HCT116 (cell line): ENCODE data around the gene ALG1. TPM values are rescaled to one million over a fixed set of nuclear protein-coding genes. Genes with fewer than 3 reads are reported as not detected.
A peak's percentile ranks its signal among the peaks of the same experiment; 100 is the strongest.

Experiments
- ATAC-seq: fragments of 200-7000 bp; cut with Tn5 transposase; 2 replicates; pipeline ENCODE4 v1.9.1; 2020; ENCODE audit warnings: mild to moderate bottlenecking, moderate library complexity
- BruUV-seq: library from RNA; stranded (reverse); fragments of 400-500 nt; replicated peaks from 2 replicates; lab custom pipeline; 2021; lab: Mats Ljungman, UMichigan
- CTCF ChIA-PET: fragments of 300-600 bp; sonication (Branson Sonifier 250); formaldehyde crosslinking; loops from one replicate; lab custom pipeline; 2021; ENCODE audit warnings: antibody characterized with exemption; lab: Charles Lee
- POLR2A ChIA-PET: fragments of 300-600, 350-600 bp; sonication (Branson Sonifier 250); formaldehyde crosslinking; loops from one replicate; lab custom pipeline; 2021; ENCODE audit warnings: antibody characterized with exemption; lab: Charles Lee
- RAD21 ChIA-PET, 2 experiments: fragments of 300-600 bp; sonication (Branson Sonifier 250); formaldehyde crosslinking; loops; one replicate each; lab custom pipeline; 2023; ENCODE audit warnings: low total read pairs in 2 of 2; ENCODE audit not compliant: uncharacterized antibody in 2 of 2, unreplicated experiment in 2 of 2, low non-redundant PET in 1 of 2; lab: Charles Lee
- DNase-seq: peaks from one replicate; pipeline ENCODE4 v3.0.0-alpha.2; 2010; ENCODE audit warnings: low read depth, low spot score
- H2AFZ ChIP-seq: fragments of 200-600 bp; shearing (Covaris generic), sonication (generic); 2 replicates; pipeline ENCODE4 v1.6.1; 2017; ENCODE audit warnings: low read depth, mixed run types, mixed read lengths, antibody characterized with exemption, low read length; ENCODE audit not compliant: poor library complexity, severe bottlenecking
- H3K27ac ChIP-seq: 2 replicates; pipeline ENCODE4 v1.5.1; 2012; ENCODE audit warnings: low read depth, low read length
- H3K27me3 ChIP-seq: fragments of 200-600 bp; sonication (generic); 2 replicates; pipeline ENCODE4 v1.6.1; 2016; ENCODE audit warnings: mixed run types, low read length, mixed read lengths; ENCODE audit not compliant: insufficient read depth
- H3K36me3 ChIP-seq, 2 experiments: fragments of 200-500 bp in 1 of 2; fragments of 200-600 bp in 1 of 2; sonication (Bioruptor generic) in 1 of 2; sonication (generic) in 1 of 2; 2 replicates each; pipeline versions ENCODE4 v1.5.1 to v1.6.1; 2014 to 2016; ENCODE audit warnings: low read length in 2 of 2, inconsistent platforms in 1 of 2, mixed read lengths in 1 of 2, mixed run types in 1 of 2; ENCODE audit not compliant: insufficient read depth in 2 of 2, control insufficient read depth in 1 of 2
- H3K4me1 ChIP-seq, 2 experiments: fragments of 200-600 bp in 1 of 2; sonication (generic) in 1 of 2; 2 replicates each; pipeline versions ENCODE4 v1.5.1 to v1.6.1; 2012 to 2017; ENCODE audit warnings: low read length in 2 of 2, inconsistent platforms in 1 of 2, mild to moderate bottlenecking in 1 of 2, mixed read lengths in 1 of 2, mixed run types in 1 of 2, moderate library complexity in 1 of 2; ENCODE audit not compliant: insufficient read depth in 2 of 2, control insufficient read depth in 1 of 2
- H3K4me2 ChIP-seq: fragments of 200-600 bp; sonication (generic); 2 replicates; pipeline ENCODE4 v1.6.1; 2017; ENCODE audit warnings: mixed run types, low read length, mixed read lengths
- H3K4me3 ChIP-seq, 2 experiments: fragments of 200-600 bp in 1 of 2; sonication (generic) in 1 of 2; replicated peaks in 1 of 2; 2 replicates each; pipeline ENCODE4 v1.5.1; 2011 to 2016; ENCODE audit warnings: low read length in 2 of 2, control low read depth in 1 of 2, low read depth in 1 of 2, mild to moderate bottlenecking in 1 of 2, mixed read lengths in 1 of 2, mixed run types in 1 of 2
- H3K79me2 ChIP-seq: fragments of 200-600 bp; sonication (generic); 2 replicates; pipeline ENCODE4 v1.6.1; 2017; ENCODE audit warnings: mild to moderate bottlenecking, mixed run types, low read length, moderate library complexity, mixed read lengths; ENCODE audit not compliant: insufficient read depth
- H3K9ac ChIP-seq: fragments of 200-600 bp; sonication (generic); 2 replicates; pipeline ENCODE4 v1.6.1; 2016; ENCODE audit warnings: low read length, mixed read lengths
- H3K9me2 ChIP-seq: fragments of 200-600 bp; sonication (generic), shearing (Covaris generic); 2 replicates; pipeline ENCODE4 v1.6.1; 2017; ENCODE audit warnings: mixed run types, mild to moderate bottlenecking, moderate library complexity; ENCODE audit not compliant: insufficient read depth
- H3K9me3 ChIP-seq, 2 experiments: fragments of 200-500 bp in 1 of 2; fragments of 200-600 bp in 1 of 2; sonication (Bioruptor generic) in 1 of 2; sonication (generic) in 1 of 2; 2 replicates each; pipeline ENCODE4 v1.6.1; 2014 to 2017; ENCODE audit warnings: low read length in 2 of 2, mixed read lengths in 2 of 2, inconsistent platforms in 1 of 2, low read depth in 1 of 2, mild to moderate bottlenecking in 1 of 2, mixed run types in 1 of 2, moderate library complexity in 1 of 2; ENCODE audit not compliant: control insufficient read depth in 1 of 2, insufficient read depth in 1 of 2
- H4K20me1 ChIP-seq: fragments of 200-600 bp; sonication (generic), shearing (Covaris generic); 2 replicates; pipeline ENCODE4 v1.6.1; 2017; ENCODE audit warnings: mixed run types, mild to moderate bottlenecking, moderate library complexity; ENCODE audit not compliant: insufficient read depth
- CBX3 ChIP-seq: IDR thresholded peaks from 2 replicates; pipeline ENCODE4 v1.6.1; 2012; ENCODE audit warnings: low read depth
- CTCF ChIP-seq, 3 experiments: fragments of 200-600 bp in 1 of 3; sonication (generic) in 1 of 3; IDR thresholded peaks in 2 of 3; conservative IDR thresholded peaks in 1 of 3; 2 replicates each; pipeline ENCODE4 v1.5.1; 2012 to 2017; ENCODE audit warnings: low read depth in 2 of 3, low read length in 2 of 3, antibody characterized with exemption in 1 of 3, borderline replicate concordance in 1 of 3, control low read depth in 1 of 3, mild to moderate bottlenecking in 1 of 3, mixed read lengths in 1 of 3, mixed run types in 1 of 3, moderate library complexity in 1 of 3; ENCODE audit not compliant: insufficient read depth in 1 of 3
- JUND ChIP-seq: IDR thresholded peaks from 2 replicates; pipeline ENCODE4 v1.6.1; 2012
- POLR2A ChIP-seq: IDR thresholded peaks from 2 replicates; pipeline ENCODE4 v1.7.0; 2011; ENCODE audit warnings: borderline replicate concordance; ENCODE audit not compliant: insufficient read depth, insufficient read length; ENCODE audit errors: extremely low read depth
- POLR2AphosphoS5 ChIP-seq: IDR thresholded peaks from 2 replicates; pipeline ENCODE4 v1.6.1; 2011; ENCODE audit warnings: mild to moderate bottlenecking, low read depth, low read length, moderate library complexity
- TCF7L2 ChIP-seq: IDR thresholded peaks from 2 replicates; pipeline ENCODE4 v1.7.0; 2011; ENCODE audit warnings: borderline replicate concordance, inconsistent platforms; ENCODE audit not compliant: insufficient read depth, insufficient read length; ENCODE audit errors: extremely low read depth
- ZBTB33 ChIP-seq: IDR thresholded peaks from 2 replicates; pipeline ENCODE4 v1.6.1; 2011; ENCODE audit warnings: mild to moderate bottlenecking, low read length, moderate library complexity; ENCODE audit not compliant: insufficient replicate concordance; ENCODE audit errors: extremely low read depth
- ZFX ChIP-seq: fragments of 450-650 bp; IDR thresholded peaks from 2 replicates; pipeline ENCODE4 v1.6.1; 2017
- intact Hi-C: fragments of 100-400 bp; cut with micrococcal nuclease; formaldehyde crosslinking; loops from 2 replicates; pipeline ENCODE4 v1.10.0; 2022
- total RNA-seq: library from RNA; stranded (reverse); gene quantifications from one replicate; pipeline ENCODE4 v1.2.1, GENCODE V29; 2021; ENCODE audit not compliant: unreplicated experiment

Gene ALG1
- total RNA-seq, 1 experiment from 2014 or later: 27.1 TPM

- ATAC-seq (peak; percentile 52), DNase-seq (no peak)
- POLR2A ChIA-PET: no interaction called here
- intact Hi-C loops: no loop called here
- CTCF ChIA-PET: no interaction called here
- TF ChIP-seq CTCF (IDR thresholded peaks at IDR 0.05 in 2 of 3, conservative IDR thresholded peaks at IDR 0.05 in 1 of 3; ENCODE audit: borderline replicate concordance in 1 of 3, insufficient read depth in 1 of 3, low read depth in 2 of 3, low read length in 2 of 3) (peak in 1 of 3 experiments; percentile 30; a peak in 1 of 6 replicates), POLR2AphosphoS5 (no peak)
- BruUV-seq: no TSS peak
- no peaks in the 10 kb centered on the region for H3K36me3 ChIP-seq
- no peaks in the 10 kb centered on the region for H4K20me1 ChIP-seq
- no peak overlapping the region for H2AFZ ChIP-seq
- RAD21 ChIA-PET: no interaction called here
- no peak overlapping the region for H3K27ac ChIP-seq
- no peaks in the 10 kb centered on the region for H3K4me1 ChIP-seq
- H3K9ac ChIP-seq: no peak overlapping the region
- peaks cover 15% of the 10 kb centered on the region; the same call in 1 of the 2 replicates for H3K27me3 ChIP-seq
- no peaks in the 10 kb centered on the region for H3K9me3 ChIP-seq
- no peaks in the 10 kb centered on the region for H3K79me2 ChIP-seq
- no peak overlapping the region for H3K4me3 ChIP-seq
- no peak overlapping the region for H3K4me2 ChIP-seq
- no peaks in the 10 kb centered on the region for H3K9me2 ChIP-seq
Measured at GRCh38 chr16:5062790-5063765, 8.6 kb upstream of the ALG1 start.

GRCh38 chr16:5064915-5065314, 6.7 kb upstream of the ALG1 start:
- no peak overlapping the region for H2AFZ ChIP-seq
- H3K4me3 ChIP-seq: no peak overlapping the region
- POLR2A ChIA-PET: no interaction called here
- H3K9me3 ChIP-seq: no peaks in the 10 kb centered on the region
- no peaks in the 10 kb centered on the region for H4K20me1 ChIP-seq
- no peaks in the 10 kb centered on the region for H3K36me3 ChIP-seq
- DNase-seq (no peak), ATAC-seq (no peak)
- no peak for TF ChIP-seq ZBTB33
- TF ChIP-seq TCF7L2: no peak
- no peak for TF ChIP-seq ZFX
- TF ChIP-seq CBX3: no peak
- no peak for TF ChIP-seq CTCF (IDR thresholded peaks at IDR 0.05 in 2 of 3, conservative IDR thresholded peaks at IDR 0.05 in 1 of 3; ENCODE audit: borderline replicate concordance in 1 of 3, insufficient read depth in 1 of 3, low read depth in 2 of 3, low read length in 2 of 3)
- TF ChIP-seq JUND: no peak
- no peak for TF ChIP-seq POLR2A
- no peak overlapping the region for H3K4me2 ChIP-seq
- no peaks in the 10 kb centered on the region for H3K9me2 ChIP-seq
- H3K27me3 ChIP-seq: peaks cover 15% of the 10 kb centered on the region; the same call in 1 of the 2 replicates
- no peaks in the 10 kb centered on the region for H3K4me1 ChIP-seq
- RAD21 ChIA-PET: no interaction called here
- H3K27ac ChIP-seq: no peak overlapping the region
- CTCF ChIA-PET: interaction anchor here (0.8 kb wide), 1 partner anchor 9 kb away, joined by 3 read pairs; no protein-coding TSS in a partner anchor
- no TSS peak for BruUV-seq
- H3K79me2 ChIP-seq: no peaks in the 10 kb centered on the region
- no peak overlapping the region for H3K9ac ChIP-seq
- intact Hi-C loops: no loop called here
